HL-60/S4 treated with phorbol 12-myristate 13-acetate at 8.2 ng/mL for 4 days and 3 days (cell line): ENCODE results near the gene FOXL3.
"Not testable (repeated sequence)": the region's sequence is repeated elsewhere in the genome, so short reads cannot be mapped to it uniquely, and the experiment has no call there.

Experiments
- in situ Hi-C: fragments of 300-500 bp; cut with MboI; formaldehyde crosslinking; loops from 2 replicates; pipeline ENCODE4 v1.15.0; 2022; ENCODE audit warnings: low sequenced_read_pairs

Gene FOXL3

DNA sequence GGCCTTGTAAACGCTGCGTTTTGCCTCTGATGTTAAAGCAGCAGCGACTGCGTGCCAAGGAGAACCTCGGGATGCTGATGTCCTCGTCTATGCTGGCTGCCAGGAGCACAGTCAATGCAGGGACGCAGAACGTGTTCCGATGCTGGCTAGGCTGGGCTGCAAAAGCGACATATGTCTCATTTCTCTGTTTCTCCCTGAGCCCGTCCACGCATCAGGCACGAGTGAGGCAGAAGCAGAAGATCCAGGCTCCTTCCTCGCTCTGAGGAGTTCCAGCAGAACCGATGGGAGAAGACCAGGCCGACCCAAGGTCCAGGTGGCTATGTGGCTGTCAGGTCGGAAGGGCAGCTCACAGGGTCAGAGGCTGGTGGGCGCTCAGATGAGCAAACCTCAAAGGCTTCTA lies 3.7 kb upstream of the FOXL3 start:
- in situ Hi-C loops: no loop called here

DNA sequence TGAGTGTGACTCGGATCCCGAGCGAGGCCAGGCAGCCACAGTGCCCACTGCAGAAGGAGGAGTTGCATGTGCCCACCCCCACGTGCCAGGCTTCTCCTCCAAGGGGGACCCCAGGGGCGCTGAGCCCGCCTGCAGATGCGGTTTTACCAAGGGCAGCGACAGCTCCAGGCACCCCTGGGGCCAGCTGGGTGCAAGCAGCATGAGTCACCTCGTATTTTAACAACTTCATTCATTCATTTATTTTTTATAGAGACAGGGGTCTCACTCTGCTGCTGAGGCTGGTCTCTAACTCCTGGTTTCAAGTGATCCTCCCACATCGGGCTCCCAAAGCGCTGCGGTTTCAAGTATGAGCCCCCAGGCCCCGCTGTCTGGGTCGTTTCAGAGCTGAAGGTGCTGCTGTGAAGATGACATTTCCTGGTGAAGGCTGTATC lies 1.3 kb upstream of the FOXL3 start:
- in situ Hi-C loops: no loop called here

DNA sequence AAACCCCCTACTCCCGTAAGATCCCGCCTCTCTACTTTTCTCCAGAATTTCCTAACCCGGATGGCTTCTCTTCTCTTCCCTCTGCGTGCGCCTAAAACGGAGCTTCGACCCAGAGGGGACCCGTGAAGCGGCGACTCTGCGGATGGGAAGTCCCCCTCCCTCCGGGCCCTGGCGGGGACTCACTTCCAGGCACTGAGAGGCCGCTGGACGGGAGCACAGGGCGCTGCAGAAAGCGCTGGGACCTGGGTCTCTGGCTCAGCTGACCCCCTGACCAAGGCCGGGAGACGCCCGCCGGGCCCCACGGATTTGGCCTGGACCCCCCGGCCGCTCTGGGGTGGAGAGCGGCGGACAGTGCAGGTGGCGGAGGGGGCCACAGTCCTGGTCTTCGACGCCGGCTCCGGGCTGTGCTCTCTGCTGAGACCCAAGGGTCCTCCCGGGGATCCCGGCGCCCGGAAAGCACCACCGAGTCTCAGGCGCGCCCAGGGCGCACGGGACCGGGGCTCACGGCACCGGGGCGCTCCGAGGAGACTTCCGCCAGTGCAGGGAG lies 688 bp upstream of the FOXL3 start:
- in situ Hi-C loops: no loop called here

DNA sequence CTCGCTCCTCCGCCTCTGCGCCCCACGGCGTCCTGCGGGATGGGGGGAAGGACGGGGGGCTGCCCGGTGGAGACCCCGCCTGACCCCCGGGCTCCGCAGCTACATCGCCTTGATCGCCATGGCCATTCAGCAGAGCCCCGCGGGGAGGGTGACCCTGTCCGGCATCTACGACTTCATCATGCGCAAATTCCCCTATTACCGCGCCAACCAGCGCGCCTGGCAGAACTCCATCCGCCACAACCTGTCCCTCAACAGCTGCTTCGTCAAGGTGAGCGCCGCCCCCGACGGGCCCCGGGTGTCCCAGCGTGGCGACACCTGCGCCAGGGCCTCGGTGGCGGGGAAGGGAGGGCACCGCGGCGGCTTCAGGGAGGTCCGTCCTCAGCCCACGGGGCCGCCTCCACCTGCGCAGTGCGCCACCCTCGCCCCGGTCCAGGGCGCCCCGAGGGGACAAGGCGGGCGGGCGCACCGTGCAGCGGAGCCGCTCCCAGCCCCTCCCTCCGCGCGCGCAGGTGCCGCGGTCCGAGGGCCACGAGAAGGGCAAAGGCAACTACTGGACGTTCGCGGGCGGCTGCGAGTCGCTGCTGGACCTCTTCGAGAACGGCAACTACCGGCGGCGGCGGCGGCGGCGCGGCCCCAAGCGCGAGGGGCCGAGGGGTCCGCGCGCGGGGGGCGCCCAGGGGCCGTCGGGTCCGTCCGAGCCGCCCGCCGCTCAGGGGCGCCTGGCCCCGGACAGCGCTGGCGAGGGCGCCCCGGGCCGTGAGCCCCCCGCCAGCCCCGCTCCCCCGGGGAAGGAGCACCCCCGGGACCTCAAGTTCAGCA lies 793 bp downstream of the FOXL3 start:
- in situ Hi-C loops: no loop called here

DNA sequence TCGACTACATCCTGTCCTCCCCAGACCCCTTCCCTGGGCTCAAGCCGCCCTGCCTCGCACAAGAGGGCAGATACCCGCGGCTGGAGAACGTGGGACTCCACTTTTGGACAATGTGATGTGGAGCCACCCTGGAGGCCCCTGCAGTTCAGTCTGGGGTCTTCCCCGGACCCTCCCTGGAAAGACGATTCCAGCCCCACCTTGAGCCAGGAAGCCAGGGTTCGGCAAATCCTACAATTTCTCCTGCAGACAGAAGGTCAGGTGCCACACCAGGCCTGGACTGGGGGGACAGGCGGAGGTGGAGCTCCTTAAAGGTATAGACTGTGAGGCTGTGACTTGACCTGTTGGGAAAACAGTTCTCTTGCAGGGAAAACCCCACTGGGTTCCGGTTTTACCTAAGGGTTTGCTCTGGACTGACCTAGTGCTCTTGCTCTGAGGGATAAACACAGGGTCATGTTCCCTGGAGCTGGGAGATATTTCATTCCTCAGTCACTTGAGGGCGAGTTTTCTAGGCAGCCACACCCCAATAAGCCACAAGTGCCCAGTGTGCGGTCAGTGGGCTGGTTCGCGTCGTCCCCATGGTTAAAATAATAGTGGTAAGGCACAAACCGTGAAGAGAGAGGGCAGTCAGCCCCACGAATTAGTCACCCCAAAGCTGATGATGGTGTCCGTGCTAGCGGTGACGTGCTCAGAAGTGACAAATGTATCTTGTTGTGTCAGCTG lies 1.6 kb downstream of the FOXL3 start:
- in situ Hi-C loops: no loop called here

DNA sequence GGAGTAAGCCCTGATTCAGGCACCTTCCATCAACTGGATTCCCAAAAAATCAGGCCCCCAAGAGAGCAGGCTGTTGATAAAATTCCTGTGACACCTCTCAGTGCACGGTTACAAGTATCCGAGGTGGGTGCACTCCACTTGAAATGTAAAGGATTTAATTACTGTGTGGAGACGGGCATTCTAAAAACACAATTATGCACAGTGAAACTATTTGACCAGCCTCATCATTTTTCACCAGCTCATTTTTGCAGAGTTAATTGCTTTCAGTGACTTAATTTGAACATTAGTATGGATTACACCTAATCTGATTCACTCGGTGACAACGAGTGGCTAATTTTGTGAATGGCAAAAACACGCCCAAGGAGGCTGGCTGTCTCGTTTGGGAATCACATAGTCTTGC lies 2.3 kb downstream of the FOXL3 start:
- in situ Hi-C loops: no loop called here

DNA sequence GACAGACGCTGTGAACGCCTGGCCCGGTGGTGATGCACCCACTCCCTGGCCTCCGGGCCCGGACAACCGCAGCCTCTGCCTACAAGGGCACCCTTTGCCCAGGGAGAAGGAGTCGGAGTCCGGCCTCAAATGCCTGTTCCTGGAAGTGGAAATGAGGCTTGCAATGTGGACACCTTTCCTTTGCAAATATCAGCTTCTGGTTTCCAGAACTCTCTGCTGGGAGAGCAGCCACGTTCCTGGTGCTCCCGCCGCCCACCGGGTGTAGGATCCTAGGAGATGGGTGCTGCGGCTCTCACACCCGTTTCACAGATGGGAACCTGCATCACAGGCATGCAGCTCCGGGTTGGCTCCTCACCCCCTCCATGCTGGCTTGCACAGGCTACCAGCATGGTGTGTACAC lies 2.9 kb downstream of the FOXL3 start:
- in situ Hi-C loops: no loop called here

DNA sequence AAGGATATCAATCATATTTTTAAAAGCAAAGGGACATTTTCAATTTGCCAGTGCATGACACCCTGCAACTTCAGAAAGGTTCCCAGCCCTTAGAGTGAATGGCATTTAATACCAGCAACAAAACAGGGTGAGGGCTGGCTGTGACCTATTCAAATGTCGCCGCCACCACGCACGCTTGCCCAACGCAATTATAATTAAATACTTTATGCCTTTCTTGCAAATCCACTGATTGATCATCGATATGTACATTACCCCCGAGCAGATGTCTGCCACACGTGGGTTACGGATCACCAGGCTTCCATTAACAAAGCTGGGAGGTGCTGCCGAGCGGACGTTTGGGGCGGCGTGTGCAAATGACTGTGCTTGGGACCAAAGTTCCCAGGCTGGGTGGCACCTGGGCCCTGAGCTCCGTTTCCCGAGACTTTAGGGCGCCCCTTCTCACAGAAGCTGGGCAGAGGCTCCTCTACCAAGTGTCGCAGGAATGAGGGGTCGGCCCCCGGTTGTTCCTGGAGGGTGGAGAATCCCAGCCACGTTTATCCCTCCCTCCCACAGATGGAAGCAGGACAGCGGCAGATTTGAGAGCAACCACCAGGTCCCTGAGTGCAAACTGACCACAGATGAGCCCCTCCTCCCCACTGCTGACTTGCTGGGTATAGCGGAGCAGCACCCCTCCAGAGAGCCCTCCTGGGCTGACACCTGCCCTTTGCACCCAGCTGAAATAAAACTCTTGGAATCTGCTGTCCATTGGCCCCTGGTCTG lies 3.9 kb downstream of the FOXL3 start:
- in situ Hi-C loops: no loop called here

DNA sequence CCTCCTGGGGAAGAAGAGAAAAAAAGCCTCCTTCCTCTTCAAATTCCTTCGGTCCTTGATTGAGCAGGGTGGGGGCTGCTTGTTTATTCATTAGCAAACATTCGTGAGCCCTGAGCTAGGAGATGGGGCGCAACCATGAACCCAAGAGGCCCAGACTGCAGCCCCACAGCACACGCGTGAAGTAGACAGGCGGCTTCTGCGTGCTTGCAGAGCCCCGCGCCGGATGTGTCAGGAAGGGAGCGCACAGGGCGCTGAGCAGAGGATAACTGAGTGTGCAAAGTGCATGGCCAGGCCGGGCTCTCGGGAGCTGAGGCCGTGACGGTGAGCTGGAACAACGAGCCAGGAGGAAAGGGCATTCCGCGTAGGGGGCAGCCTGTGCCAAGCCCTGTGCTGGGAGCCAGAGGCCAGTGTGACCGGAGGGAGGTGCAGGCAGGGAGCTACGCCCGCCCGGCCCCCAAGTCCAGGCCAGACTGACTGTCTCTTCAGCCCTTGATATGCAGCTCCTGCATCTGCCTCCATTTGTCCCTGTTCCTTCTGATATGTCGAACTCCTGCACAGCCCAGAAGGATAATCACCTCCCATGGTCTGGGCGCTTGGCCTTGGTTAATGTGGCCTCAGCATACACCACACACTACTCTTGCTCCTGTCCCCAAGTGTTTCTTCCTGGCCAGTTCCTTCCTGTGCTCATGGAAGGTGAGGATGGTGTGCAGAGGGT lies 4.6 kb downstream of the FOXL3 start:
- in situ Hi-C loops: no loop called here

DNA sequence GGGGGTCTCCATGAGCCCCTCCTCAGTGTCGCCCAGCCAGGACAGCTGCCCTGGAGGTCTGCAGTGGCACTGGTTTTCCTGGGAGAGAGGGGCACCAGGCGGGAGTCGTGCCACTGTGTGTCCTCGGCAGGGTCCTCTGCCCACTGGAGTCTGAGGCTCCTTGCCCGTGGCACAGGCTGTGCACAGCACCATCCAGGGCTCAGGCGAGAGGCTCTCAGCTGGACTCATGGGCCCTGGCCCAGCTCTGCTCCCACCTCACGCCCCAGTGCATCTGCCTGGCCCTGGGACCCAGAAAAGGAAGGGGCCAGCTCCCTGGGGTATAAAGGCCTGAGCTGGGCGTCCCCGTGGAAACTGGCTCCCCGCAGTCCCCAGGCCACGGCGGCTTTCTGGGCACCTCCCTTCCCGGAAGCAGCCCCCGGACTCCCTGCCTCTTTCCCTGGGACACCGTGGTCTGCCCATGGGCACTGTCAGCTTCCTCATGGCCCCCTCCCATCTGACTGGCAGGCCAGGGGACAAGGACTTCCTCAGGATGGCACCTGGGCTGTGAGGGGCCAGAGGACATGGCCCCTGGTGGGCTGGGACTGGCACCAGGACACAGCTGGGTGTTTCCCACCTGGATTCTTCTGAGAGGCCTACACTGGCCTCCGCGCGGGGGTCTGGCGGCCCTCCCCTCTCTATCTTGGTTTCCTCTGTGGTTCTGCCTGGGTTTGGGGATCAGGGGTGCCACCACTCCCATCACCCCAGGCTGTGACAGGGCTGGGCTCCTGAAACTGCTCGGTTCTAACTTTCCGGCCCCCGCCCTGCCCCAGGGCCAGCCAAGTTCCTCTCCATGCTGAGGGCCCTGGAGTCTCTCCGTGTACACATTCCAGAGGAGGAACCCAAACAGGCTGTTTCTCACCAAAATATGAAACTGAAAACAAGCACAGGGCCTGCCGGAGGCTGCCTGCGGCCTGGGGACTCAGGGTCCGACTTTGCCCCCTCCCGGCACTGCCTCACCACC lies 5.5 kb downstream of the FOXL3 start:
- in situ Hi-C loops: no loop called here

DNA sequence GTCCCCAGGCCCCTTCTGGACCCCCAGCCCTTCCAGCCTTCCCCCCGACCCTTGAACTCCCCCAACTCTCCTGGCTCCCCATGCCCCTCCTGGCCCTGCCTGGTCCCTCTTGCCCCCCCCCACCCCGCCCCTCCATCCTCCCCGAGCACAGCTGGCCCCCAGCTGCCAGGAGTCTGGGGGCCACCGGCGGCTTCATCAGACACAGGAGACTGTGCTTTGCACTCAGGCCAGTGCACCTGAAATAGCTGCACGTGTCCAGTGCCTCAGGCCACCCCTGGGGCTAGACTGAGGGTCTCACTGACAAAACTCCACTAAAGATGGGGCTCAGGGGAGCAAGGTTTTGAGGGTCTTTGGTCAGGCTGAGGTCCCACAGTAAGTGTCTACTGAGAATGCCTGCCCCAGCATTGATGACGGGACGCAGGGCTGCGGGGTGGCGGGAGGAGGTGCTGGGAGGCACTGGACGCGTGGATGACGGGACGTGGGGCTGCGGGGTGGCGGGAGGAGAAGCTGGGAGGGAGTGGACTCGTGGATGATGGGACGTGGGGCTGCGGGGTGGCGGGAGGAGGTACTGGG lies 6.5 kb downstream of the FOXL3 start:
- in situ Hi-C loops: no loop called here

DNA sequence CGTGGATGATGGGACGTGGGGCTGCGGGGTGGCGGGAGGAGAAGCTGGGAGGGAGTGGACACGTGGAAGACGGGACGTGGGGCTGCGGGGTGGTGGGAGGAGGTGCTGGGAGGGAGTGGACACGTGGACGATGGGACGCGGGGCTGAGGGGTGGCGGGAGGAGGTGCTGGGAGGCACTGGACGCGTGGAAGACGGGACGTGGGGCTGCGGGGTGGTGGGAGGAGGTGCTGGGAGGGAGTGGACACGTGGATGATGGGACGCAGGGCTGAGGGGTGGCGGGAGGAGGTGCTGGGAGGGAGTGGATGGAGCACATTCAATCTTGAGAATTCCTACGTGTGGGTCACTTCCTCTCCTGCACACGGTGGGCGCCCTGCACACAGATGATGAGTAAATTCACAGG lies 7.2 kb downstream of the FOXL3 start:
- in situ Hi-C loops: not testable (repeated sequence)

DNA sequence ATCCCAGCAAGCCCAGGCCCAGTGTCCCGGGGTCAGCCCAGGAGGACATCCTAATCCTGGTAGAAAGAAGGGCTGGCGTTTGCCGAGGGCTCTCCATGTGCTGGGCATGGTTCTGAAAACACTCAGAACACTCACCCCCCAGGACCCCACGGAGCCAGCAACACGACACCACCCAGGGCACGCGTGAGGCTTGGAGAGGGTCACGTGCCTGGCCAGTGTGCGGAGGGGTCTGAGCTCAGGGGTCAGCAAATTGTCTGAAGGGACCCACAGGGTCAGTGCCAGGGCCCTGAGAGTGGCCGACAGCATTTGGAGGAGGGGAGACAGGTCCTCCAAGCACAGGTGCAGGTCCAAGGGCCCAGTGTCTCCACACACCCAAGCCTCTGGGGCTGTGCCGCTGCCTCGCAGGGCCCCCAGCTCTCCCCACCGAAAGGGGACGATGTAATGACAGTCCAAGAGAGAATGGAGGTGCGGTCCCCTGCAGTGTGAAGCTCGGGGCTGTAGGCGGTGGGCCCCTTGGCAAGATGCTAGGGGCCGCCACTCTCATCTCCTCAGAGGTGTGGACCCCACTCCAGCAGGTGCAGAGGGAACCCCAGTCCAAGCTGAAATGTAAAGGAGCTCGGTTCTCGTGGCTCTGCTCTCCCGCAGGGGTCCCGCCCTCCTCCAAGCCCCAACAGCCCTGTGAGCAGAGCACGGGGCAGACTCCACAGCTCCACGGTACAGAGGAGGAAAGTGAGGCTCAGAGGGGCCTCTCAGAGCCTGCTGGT lies 7.8 kb downstream of the FOXL3 start:
- in situ Hi-C loops: no loop called here

DNA sequence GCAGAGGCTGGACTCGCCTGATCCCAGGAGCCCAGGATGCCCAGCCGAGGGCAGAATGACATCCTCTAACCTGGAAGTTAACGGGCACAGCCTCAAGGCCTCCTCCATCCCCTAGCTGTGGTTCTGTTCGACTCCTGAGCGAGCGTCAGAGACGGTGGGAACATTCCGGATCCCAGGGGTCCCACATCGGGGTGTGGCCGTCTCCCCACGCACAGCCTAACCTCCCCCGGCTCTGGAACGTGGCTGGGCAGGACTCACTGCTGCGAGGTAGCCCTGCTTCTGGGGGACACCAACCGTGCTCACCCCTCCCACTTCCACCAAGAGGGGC lies 8.4 kb downstream of the FOXL3 start:
- in situ Hi-C loops: no loop called here

DNA sequence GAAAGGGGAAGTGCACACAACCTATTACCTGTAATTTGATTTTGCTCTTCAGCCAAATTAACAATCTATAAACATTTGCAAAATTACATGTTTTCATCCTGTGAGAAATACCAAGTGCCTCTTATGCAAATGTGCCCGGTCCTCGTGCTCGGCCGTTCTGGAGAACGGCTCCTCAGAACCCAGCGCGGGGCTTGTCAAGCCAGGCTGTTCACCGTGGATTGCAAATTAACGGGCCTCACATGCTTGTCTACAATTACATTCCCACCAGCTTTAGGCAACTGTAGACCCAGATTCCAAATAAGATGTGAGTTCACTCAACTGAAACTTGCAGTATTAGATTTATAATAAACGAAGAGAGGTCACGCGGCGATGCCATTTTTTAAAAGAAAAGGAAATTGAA lies 8.8 kb downstream of the FOXL3 start:
- in situ Hi-C loops: no loop called here

DNA sequence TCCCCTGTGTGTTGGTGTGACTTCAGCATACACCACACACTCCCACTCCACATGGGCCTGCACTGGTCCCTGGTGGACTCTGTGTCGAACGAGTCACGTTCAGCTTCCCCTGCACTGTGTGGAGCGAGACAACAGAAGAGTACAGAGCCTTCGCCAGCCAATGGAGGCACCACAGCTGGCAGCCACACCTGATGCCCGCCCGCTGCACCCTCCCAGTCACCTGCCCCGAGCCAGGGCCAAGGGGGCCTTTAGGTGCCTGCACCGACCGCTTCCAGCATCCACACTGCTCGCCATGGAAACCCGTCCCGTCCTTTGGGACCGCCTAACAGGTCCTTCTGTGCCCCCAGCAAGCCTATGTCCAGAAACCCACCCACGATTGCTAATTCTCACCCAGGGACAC lies 9.2 kb downstream of the FOXL3 start:
- in situ Hi-C loops: no loop called here

DNA sequence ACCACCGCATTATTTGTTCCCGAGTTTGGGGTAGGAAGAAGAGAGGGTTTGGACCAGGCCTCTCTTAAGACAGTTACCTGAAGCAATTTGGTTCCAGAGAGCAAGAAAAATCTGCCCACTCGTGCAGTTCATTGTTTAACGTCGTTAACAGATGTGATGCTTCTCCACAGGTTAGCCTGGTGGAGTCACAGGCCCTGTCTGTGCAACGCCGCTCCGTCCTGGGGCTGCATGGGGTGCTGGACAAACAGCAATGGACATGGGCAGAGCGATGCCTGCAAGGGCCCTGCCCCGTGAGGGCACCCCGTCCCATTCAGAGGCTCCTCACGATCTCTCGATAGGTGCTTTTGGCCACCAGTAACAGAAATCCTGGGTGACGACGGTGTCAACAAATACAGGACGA lies 9.7 kb downstream of the FOXL3 start:
- in situ Hi-C loops: no loop called here

DNA sequence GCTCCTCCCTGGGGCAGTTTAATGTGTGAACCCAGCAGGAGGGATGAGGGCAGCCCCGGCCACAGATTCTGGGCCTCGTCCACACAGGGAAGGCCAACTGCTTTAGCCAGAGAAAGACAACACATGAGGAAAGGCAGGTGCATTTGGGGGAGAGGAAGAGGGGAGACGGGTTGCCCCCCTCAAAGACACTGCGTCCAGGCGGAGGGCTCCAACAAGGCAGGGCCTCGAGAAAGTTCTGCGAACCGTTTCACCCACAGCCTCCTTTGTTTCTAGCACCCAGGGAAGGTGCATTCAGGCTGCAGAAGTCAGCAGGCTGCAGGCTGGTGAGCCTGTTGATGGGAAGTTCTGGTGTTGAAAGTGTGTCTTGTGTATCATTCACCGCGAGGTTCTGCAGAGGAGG lies 10.1 kb downstream of the FOXL3 start:
- in situ Hi-C loops: no loop called here
